ENCODE data around the gene TGM2. TPM values are rescaled to one million over a fixed set of nuclear protein-coding genes. Genes with fewer than 3 reads are reported as not detected.
A peak's percentile ranks its signal among the peaks of the same experiment; 100 is the strongest.

The TGM2 gene
- total RNA-seq, 4 donors from 2014 or later: 2.8 to 33.2 (median 11.5) TPM

- DNase-seq: no peak
- Histone ChIP-seq H3K4me1 (peaks cover 7 to 18% (median 16%) of the 10 kb centered on the region in 3 donors), H3K36me3 (no peaks in the 10 kb centered on the region), H3K9me3 (no peaks in the 10 kb centered on the region), H3K4me3 (no peak overlapping the region), H3K27ac (peak overlapping the region in 3 of 4 donors; percentile 30 to 70 (median 48)), H3K27me3 (peaks cover 0 to 6% (median 0%) of the 10 kb centered on the region in 4 donors)
- intact Hi-C loops (cut with DNase I): no loop called here
- WGBS, 2 donors: 83 to 84% methylated on average over 2 to 4 of the region's 4 CpGs
- TF ChIP-seq, protein P1, sequence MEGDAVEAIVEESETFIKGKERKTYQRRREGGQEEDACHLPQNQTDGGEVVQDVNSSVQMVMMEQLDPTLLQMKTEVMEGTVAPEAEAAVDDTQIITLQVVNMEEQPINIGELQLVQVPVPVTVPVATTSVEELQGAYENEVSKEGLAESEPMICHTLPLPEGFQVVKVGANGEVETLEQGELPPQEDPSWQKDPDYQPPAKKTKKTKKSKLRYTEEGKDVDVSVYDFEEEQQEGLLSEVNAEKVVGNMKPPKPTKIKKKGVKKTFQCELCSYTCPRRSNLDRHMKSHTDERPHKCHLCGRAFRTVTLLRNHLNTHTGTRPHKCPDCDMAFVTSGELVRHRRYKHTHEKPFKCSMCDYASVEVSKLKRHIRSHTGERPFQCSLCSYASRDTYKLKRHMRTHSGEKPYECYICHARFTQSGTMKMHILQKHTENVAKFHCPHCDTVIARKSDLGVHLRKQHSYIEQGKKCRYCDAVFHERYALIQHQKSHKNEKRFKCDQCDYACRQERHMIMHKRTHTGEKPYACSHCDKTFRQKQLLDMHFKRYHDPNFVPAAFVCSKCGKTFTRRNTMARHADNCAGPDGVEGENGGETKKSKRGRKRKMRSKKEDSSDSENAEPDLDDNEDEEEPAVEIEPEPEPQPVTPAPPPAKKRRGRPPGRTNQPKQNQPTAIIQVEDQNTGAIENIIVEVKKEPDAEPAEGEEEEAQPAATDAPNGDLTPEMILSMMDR (IDR thresholded peaks at IDR 0.05): no peak
- TF ChIP-seq POLR2A (IDR thresholded peaks at IDR 0.05): no peak
Measured at GRCh38 chr20:38196076-38196475, 31.0 kb upstream of the TGM2 start.

GRCh38 chr20:38195521-38195920, 30.5 kb upstream of the TGM2 start:
- intact Hi-C loops (cut with DNase I): no loop called here
- Histone ChIP-seq H3K27me3 (peaks cover 0 to 6% (median 0%) of the 10 kb centered on the region in 4 donors), H3K4me1 (peaks cover 7 to 18% (median 16%) of the 10 kb centered on the region in 3 donors), H3K4me3 (no peak overlapping the region), H3K9me3 (no peaks in the 10 kb centered on the region), H3K27ac (peak overlapping the region in 1 of 4 donors; percentile 70), H3K36me3 (no peaks in the 10 kb centered on the region)
- no peak for DNase-seq
- whole genome bisulfite sequencing, 2 donors: 47 to 62% methylated on average over 7 of the region's 7 CpGs
- no peak for TF ChIP-seq POLR2A (IDR thresholded peaks at IDR 0.05)
- TF ChIP-seq, protein P1 (IDR thresholded peaks at IDR 0.05): no peak

DNA sequence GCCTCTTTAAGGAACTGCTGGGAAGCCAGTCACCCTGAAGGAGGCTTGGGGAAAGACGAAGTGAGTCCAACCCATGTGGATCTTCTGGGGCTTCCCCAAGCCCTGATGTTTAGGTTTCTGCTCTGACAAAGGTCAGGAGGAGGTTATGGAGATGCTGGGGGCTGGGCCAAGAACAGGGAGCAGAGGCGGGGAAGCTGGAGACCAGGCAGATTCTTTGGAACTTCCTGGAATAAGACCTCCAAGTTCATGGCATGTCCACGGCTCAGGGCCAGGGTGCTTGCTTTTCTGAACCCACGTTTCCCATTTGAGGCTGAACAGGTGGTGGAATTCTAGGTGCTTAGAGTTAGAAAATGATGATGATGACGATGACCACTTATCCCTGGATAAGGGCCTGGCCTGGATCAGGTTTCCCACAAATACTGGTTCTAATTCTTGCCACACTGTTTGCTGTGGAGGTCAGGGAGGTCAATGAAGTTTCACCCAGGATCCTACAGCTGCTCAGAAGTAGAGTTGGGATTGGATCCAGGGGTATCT, 30.0 kb upstream of the TGM2 start:
- no peak for DNase-seq
- H3K36me3 ChIP-seq: no peaks in the 10 kb centered on the region
- no peak for TF ChIP-seq POLR2A (IDR thresholded peaks at IDR 0.05)
- TF ChIP-seq, protein P1 (IDR thresholded peaks at IDR 0.05): no peak
- H3K4me3 ChIP-seq: no peak overlapping the region
- peaks cover 0 to 6% (median 0%) of the 10 kb centered on the region in 4 donors for H3K27me3 ChIP-seq
- peaks cover 7 to 18% (median 16%) of the 10 kb centered on the region in 3 donors for H3K4me1 ChIP-seq
- WGBS, 2 donors: 66 to 67% methylated on average over 3 to 5 of the region's 5 CpGs
- intact Hi-C loops (cut with DNase I): no loop called here
- peak overlapping the region in 1 of 4 donors; percentile 6 for H3K27ac ChIP-seq
- no peaks in the 10 kb centered on the region for H3K9me3 ChIP-seq

DNA sequence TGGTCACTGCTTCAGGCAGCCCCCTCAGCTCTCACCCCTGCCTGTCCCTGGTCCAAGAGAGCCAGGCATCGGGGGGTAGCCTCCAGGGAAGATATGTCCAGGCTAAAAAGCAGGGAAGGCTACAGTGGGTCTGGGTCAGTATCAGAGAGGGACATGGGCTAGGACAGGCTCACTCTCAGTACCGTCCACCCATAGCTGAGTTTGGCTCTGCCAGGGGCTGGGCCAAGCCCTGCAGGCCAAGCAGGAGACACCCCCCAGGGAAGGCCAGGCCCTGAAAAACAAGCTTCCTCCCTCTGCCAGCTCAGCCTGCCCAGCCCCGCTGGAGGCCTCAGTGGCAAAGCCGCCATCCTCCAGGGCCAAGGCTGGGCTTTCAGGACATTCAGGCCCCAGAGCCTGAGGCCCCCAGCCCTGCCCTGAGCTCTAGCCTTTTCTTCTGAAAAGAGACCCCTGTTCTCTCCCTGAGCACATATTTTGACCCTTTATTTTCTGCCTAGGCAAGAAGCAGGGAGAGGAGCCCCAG, 28.6 kb upstream of the TGM2 start:
- WGBS, 2 donors: 100% methylated on average over 1 of the region's 4 CpGs; no CpG with 5 or more reads in 1 of the 2 donors
- H3K4me3 ChIP-seq: no peak overlapping the region
- DNase-seq: no peak
- H3K36me3 ChIP-seq: no peaks in the 10 kb centered on the region
- no peak overlapping the region for H3K27ac ChIP-seq
- no peaks in the 10 kb centered on the region for H3K9me3 ChIP-seq
- peaks cover 0 to 10% (median 0%) of the 10 kb centered on the region in 4 donors for H3K27me3 ChIP-seq
- TF ChIP-seq, protein P1 (IDR thresholded peaks at IDR 0.05): no peak
- no peak for TF ChIP-seq POLR2A (IDR thresholded peaks at IDR 0.05)
- H3K4me1 ChIP-seq: peaks cover 7 to 18% (median 14%) of the 10 kb centered on the region in 3 donors
- intact Hi-C loops (cut with DNase I): no loop called here

DNA sequence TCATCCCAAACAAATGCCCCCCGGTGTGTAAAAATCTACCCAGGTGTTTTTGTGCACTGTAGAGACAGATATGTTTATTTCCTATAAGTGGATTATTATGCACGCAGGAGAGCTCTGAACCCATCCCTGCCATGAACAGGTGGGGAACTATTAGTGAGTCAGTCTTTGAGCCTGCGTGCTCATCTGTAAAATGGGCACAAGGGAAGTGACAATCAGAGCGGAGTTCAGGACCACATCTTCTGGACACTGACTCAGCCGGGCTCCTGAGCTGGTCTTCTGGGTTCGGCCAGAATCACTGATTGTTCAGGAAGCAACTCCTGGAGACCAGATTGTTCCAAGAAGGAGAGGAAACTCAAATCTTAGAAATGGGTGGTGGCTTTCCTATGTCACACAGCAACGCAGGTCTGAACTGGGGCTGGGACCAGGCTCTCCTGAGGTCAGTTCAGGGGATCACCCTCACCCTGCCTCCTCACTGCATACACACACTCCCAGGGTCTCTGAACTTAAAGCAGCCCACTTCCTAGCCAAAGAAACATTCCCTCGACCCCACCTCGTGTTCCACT, 27.3 kb upstream of the TGM2 start:
- no peak for DNase-seq
- H3K4me3 ChIP-seq: no peak overlapping the region
- peaks cover 7 to 20% (median 8%) of the 10 kb centered on the region in 3 donors for H3K4me1 ChIP-seq
- no peaks in the 10 kb centered on the region for H3K9me3 ChIP-seq
- TF ChIP-seq, protein P1 (IDR thresholded peaks at IDR 0.05): no peak
- TF ChIP-seq POLR2A (IDR thresholded peaks at IDR 0.05): no peak
- H3K27me3 ChIP-seq: peaks cover 0 to 10% (median 0%) of the 10 kb centered on the region in 4 donors
- no peak overlapping the region for H3K27ac ChIP-seq
- intact Hi-C loops (cut with DNase I): no loop called here
- no peaks in the 10 kb centered on the region for H3K36me3 ChIP-seq
- 87 to 91% methylated on average over 7 of the region's 9 CpGs for WGBS, 2 donors

Measured in esophagus squamous epithelium (tissue), 5 donors.